ENCODE measurements around the gene TRMT2A.
A peak's percentile ranks its signal among the peaks of the same experiment; 100 is the strongest.
"Not testable (repeated sequence)": the region's sequence is repeated elsewhere in the genome, so short reads cannot be mapped to it uniquely, and the experiment has no call there.

The TRMT2A gene, protein sequence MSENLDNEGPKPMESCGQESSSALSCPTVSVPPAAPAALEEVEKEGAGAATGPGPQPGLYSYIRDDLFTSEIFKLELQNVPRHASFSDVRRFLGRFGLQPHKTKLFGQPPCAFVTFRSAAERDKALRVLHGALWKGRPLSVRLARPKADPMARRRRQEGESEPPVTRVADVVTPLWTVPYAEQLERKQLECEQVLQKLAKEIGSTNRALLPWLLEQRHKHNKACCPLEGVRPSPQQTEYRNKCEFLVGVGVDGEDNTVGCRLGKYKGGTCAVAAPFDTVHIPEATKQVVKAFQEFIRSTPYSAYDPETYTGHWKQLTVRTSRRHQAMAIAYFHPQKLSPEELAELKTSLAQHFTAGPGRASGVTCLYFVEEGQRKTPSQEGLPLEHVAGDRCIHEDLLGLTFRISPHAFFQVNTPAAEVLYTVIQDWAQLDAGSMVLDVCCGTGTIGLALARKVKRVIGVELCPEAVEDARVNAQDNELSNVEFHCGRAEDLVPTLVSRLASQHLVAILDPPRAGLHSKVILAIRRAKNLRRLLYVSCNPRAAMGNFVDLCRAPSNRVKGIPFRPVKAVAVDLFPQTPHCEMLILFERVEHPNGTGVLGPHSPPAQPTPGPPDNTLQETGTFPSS

DNA sequence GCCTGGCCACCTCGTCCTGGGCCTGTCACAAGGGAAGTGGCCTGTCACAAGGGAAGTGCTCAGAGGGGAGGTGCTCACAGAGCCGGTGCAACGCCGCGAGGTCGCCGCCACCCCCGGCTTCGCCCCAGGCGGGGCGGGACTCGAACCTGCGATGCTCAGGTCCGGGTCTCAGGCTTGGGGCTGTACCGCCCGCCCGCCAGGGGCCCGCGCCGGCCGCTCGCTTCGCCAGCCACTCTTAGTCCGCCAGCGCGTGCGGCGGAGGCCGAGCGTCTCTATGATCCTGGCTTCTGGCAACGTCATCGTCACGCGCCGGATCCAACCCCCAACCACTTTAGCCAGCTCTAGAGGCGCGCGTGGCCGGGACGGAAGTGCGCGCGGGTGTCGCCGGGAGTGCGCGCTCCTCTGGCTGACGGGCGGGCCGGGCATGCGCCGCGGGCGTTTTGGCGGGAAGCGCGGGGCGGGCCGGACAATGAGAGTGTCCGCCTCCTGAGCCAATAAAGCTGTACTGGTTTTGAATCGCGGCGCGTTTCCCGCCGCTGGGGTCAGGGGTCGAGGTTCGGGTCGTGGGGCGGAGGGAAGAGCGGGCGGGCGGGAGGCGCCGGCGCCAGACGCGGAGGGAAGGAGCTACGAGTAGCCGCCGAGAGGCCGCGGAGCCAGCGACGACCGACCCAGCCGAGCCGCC, at the start of gene TRMT2A:
TRMT2A (minus strand) TSS at position 276 of the 682 bp plus-strand sequence. CDS start 320 bp downstream, outside the sequence.
- DNase-seq: peak; percentile 97

DNA sequence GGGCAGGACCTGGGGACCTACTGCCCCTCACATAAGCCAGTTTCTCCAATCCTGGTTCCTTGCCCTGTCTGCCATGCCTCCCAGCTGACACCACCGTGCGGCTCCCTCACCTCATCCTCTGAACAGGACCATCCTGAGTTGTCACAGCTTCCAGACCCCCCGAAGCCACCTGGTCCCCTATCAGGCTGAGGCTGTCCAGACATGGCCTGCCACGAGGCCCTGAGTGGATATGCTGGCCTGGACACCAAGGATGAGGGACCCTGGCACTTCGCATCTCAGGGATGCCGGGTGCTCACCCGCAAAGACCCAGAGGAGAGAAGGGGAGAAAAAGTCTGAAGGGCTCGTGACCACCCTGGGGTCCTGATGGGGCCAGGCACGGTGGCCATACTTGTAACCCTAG, 49.7 kb upstream of the TRMT2A start:
- no peak for DNase-seq

DNA sequence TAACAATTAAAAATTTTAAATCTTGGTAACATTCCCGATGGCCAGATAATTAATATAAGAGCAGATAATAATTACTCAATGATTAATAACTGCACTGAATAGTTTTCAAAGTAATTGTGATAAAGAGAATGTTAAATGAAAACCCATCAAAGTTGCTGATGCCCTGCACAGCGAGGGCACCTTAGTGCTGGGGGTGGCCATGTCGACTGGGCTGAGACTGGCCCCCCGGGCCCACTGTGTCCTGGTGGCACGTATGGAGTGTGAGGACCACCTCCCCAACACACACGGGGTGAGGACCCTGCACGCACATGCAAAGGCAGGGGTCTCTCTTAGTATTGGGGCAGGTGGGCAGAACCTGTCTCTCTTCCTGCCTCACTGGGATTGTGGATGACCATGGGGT, 48.9 kb upstream of the TRMT2A start:
- no peak for DNase-seq

DNA sequence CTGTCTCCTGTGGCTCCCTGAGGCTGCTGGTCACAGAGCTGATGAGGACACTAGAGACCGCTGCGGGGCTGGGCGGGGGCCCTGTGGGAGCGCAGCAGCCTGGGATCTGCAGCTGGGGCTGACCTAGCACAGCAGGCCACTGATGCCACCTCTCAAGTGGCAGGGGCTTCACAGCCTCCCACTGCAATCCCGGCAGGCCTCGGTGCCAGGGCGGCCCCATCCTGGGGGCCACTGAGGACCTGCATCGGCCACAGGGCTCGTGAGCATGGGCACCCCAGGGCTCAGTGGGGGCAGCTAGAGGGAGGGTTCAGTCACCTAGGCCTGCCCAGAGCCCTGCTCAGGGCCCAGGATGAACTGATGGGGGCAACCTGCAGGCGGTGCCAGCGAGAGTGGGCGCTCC, 48.4 kb upstream of the TRMT2A start:
- DNase-seq: no peak

DNA sequence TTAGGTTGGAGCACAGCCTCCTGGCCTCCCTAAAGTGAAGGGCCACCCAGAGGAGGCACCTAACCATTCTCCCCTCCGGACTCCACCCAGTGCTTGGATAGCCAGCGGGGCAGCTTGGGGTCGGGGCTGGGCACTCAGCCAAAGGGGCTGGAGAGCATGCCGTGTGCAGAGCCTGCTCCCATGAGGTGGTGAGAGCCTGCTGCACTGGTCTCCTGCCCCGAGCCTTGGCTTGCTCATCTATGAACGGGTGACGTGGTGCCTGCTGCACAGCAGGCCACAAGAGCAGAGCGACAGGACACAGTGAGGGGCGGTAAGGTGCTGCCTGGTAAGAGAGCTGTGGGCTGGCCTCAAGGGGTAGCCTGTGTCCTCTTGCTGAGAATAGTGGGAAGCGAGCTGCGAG, 47.8 kb upstream of the TRMT2A start:
- no peak for DNase-seq

DNA sequence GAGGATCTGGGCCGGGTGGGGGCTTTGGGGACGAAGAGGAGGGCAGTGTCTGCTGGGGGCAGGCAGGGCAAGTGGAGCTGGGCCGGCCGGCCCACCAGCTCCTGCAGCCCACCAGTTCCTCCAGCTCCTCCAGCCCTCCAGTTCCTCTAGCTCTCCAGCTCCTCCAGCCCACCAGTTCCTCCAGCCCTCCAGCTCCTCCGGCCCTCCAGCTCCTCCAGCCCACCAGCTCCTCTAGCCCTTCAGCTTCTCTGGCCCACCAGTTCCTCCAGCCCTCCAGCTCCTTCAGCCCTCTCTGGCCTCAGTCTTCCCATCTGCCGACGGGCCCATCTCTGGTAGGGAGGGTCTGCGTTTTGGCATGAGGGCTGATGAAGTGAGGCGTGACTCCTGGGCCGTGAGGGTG, 43.0 kb upstream of the TRMT2A start:
- DNase-seq: no peak

DNA sequence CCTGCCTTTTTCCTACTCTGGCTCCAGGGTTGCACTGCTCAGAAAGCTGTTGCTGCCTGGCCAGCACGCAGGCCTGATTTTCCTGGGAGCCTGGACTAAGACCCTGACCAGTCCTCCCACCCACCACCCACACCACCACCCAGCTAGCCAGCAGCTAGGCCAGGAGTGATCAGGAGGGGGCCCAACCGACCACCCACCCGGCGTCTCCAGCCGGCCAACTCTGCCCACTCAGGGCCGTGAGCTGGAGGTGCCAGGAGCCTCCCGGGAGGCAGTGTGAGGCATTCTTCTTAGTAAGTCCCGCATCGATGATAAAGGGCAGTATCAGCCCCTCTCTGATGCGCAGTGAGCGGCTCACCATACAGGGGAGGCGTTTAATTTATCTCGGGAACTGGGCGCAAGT, 42.5 kb upstream of the TRMT2A start:
- not testable (repeated sequence) for DNase-seq

DNA sequence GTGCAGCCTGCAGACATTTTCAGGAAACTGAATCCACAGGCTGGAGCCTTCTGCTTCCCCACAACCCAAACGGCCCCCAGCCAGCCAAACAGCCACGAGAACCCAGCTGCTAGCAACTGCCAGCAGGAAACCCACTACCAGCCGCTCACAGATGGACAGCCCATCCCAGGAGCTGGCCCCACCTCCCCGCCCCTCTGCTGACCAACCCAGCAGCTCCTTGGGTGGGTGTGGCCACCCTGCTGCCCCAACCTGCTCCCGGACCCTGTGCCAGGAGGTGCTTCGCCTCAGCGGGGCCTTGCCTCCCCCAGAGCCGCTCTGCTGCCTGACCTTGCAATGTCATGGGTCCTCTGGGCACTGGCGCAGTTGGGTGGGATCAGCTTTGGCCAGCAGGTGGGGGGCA, 42.0 kb upstream of the TRMT2A start:
- DNase-seq: no peak

DNA sequence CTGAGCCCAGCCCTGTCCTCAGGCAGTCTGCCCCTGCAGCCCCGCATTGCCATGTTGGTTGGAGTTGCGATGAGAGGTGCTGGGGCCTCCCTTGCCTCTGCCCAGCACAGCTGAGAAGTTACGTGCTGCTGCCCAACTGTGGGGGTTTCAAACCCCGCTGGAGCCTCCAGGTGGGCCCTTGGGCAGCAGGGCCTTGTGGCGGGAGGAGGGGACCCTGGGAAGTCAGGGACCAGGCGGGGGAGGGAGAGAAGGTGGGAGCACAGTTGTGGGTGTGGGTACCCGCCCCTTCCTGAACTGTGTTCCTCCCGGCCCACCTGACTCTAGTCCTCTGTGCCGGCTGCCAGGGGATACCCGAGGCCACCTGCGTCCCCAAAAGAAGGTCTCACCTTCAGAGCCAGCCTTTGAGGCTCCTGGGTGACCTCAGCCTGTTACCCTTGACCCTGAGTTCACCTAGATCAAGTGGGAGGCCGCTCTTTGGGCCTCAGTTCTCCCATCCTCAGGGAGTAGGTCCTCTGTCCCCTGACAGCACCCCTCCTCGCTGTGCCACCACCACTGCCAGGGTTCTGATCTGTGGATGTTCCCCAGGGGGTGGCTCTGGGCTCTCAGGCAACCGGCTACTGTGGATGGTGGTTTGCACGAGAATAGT, 41.5 kb upstream of the TRMT2A start:
- no peak for DNase-seq

DNA sequence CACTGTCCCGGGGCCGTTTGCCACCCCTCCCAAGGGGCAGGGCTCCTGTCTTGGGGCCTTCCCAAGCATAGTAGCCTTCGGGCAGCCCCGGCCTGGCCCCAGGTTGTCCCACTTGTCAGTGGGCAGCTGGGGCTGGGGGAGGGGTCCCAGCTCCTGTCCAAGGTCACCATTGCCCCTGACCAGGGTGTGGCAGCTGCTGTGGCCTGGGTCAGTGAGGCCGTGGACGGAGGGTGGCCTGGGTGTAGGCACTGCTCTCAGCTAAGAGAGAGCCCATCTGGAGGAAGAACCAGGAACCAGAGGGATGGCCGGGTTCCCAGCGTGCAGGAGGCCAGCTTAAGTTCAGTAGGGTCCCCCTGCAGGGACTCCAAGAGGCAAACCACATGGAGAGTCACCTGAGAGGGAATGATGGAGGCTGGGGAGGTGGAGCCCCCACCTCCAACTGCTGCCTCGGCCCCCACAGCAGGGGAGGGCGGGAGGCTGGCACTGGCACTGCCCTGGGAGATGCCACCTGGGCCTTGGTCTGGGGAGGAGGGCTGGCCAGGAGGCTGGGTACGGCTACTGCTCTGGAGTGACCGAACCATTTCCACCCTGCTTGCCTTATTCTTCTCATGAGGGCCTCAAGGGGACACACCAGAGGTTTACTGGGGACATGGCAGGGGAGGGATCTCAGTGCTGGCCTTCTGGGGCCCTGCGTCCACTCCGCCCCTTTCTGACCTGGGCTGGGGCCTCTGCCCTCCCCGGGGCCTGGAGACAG, 40.6 kb upstream of the TRMT2A start:
- DNase-seq: no peak

DNA sequence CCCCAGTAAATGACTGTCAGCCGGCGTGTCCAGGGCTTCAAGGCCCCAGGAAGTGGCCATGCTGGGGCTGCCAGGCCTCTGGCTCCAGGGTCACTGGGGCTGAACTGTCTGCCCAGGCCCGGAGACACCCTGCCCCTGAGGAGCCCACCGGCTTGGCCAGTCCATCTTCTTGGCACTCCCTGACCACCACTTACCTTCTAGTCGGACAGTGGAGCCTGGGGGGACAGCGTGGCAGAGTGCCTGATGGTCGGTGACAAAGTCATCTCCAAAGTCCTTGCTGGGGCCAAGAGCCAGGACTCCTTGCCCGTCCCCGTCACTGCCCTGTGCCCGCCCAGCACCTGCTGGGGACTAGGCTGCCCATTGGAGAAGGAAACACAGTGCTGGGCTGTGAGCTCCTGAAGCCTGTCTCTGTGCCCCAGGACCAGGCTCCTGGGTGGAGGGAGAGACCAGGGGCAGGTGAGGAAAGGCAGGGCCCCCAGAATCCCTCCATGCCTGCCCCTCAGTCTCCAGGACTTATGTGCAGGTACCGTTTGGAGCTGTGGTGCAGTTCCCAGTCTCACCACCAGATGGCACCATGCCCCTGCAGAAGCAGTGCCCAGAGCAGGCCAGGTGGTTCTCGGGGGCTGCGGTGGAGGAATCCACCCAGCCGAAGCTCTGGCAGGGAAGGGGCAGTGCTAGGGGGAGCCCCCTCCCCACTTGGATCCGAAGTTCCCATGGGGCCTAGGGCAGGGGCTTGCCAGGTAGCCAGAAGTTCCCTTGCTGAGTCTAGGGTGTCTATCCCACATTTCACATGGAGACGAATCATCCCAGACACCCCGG, 39.8 kb upstream of the TRMT2A start:
- peak; percentile 94 for DNase-seq

DNA sequence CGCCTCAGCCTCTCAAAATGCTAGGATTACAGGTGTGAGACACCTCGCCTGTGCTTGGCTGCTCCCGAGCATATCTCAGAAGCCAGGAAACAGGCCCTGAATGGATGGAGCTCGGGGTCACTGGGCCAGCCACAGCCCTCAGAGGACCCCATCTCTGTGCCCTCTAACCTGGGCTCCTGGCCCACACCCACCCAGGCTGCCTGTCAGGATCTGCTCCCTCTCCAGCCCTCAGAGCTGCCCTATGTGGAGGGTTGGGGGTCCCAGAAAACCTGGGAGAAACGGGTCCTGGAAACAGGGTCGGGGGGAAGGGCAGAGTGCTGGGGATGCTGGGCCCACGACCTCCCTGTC, 39.0 kb upstream of the TRMT2A start:
- DNase-seq: no peak

DNA sequence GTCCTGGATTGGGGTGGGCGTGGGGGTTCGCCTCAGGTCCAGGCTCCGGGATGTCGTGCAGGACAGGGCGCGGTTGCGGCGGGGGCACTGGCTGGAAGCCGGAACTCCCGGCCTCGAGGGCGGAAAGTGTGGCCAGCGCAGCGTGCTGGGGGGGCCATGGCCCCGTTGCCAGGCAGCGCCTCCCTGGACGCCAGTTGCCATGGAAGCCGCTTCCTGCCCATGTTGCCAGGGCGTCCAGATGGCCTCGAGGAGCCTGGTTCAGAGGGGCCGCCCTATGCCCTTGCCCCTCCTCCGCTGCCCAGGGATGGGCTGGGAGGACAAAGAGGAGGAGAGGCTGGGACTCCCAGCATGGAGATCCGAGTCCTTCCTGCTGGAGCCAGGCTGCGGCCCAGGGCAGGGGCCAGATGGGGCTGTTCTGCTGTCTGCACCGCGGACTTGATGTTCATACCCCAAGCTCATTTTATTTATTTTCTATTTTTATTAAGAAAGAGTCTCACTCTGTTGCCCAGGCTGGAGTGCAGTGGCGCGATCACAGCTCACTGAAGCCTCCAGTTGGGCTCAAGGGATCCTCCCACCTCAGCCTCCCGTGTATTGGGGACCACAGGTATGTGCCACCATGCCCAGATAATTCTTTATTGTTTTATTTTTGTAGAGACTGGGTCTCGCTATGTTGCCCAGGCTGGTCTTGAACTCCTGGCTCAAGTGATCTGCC, 38.5 kb upstream of the TRMT2A start:
- no peak for DNase-seq

DNA sequence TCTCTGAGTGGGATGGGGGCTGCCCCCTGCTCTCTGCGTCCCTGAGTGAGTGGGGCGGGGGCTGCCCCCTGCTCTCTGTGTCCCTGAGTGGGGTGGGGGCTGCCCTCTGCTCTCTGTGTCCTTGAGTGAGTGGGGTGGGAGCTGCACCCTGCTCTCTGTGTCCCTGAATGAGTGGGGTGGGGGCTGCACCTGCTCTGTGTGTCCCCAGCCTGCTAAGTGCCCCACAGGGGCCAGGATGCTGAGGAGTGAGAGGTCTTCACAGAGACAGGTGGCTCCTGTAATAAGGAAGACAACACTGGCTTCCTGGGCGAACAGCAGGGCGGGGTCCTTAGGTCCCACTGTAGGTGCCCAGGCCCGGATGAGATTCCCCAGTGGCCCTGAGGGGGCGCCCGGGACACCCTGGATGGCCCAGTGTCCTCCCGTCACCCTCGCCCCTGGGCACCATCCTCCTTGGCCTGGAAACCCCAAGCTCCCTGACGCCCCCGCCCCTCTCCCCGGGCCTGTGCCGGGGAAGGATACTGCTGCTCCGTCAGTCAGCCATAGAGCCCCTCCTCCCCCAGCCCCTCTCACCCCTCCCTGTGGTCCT, 37.7 kb upstream of the TRMT2A start:
- DNase-seq: no peak

DNA sequence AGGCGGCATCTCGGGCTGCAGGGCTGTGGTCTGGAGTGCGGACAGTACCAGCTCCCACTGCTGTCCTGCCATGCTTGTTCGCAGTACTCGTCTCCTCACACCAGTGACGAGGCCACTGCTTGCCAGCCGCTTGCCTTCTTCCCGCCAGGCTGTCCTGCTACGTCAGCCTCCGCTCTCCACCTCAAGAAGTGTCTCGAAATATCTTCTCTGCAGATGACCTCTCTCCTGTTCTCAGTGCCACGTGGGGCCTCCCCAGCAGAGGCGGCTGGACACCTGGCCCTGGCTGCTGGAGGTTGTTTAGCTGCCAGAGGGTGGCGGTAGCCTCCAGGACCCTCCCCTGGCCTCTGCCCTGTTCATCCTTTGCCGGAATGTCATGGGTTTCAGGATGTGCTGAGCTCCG, 36.9 kb upstream of the TRMT2A start:
- no peak for DNase-seq

DNA sequence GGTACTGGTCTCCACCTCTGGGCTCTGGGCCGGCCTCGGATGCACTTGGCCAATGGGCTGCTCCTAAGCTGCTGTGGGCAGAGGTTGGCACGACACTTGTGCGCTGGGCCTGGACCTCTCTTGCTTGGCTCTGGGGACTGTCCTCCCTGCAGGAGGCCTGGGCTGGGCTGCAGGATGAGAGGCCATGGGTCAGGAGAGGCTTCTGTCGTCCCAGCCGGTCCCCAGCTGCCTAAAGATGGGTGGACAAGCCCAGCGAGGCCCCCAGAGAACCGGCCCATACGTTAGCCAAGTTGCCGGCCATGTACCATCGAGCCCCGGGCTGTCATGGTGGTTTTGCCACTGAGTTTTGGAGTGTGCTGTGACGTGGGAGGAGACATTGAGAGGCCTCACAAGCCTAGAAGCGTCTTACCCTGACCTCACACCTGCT, 35.5 kb upstream of the TRMT2A start:
- no peak for DNase-seq

DNA sequence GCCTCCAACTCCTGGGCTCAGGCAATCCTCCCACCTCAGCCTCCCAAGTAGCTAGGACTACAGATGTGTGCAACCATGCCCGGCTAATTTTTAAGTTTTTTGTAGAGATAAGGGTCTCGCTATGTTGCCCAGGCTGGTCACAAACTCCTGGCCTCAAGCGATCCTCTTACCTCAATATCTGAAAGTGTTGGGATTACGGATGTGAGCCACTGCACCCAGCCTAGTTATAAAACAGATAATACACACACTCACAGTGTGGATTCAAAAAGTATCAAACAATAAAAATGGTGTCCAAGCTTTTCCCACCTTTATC, 34.2 kb upstream of the TRMT2A start:
- DNase-seq: no peak

DNA sequence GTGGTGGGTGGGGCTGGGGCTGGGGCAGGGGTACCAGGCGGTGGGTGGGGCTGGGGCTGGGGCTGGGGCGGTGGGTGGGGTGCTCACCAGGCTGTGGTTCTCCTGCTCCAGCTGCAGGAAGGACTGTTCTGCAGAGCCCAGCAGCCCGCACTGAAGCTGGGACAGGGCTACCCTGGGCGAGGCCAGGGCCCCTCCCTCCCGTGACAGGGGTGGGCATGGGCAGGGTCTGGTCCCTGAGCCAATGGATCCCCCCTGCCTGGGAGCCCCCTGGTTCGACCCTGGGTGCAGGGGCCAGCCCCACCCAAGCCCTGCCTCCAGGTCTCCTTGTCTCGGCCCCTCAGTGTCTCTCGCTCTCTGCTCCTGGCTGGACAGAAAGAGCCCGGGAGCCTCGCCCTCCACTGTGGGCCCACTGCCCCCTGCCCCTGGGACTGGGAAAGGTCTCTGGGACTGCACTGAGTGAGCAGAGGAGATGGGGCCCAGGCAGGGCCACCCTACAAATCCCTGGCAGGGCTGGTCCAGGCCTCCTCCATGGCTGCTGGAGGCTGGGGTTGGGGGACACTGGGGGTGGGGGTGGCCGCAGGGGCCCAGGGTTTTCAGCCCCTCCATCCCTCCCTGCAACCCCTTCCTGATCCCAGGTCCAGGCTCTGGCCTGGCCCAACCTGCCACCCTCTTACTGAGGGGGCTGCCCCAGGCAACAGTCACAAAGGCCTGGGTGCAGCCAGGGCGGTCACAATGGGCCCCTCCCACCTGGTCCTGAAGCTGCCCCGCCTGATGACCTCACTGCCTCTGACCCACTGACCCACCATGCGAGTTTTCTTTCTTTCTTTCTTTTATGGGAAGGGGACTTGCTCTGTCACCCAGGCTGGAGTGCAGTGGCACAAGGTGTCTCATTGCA, 33.6 kb upstream of the TRMT2A start, which contains the start of gene CCDC188:
CCDC188 (minus strand) TSS at position 675 of the 895 bp plus-strand sequence; CDS start at position 606, 69 bp downstream.
- no peak for DNase-seq
